Panc1 (cell line): Measurements from ENCODE around the gene MICA. TPM values are rescaled to one million over a fixed set of nuclear protein-coding genes. Genes with fewer than 3 reads are reported as not detected.

ENCODE experiments used
- ATAC-seq: fragments of 200-7000 bp; cut with Tn5 transposase; 2 replicates; pipeline ENCODE4 v1.9.1; 2020; ENCODE audit warnings: mild to moderate bottlenecking, moderate library complexity
- Bru-seq: library from RNA; stranded (reverse); fragments of 400-500 nt; gene quantifications from one replicate; lab custom pipeline; 2021; lab: Mats Ljungman, UMichigan
- BruChase-seq, 2 experiments: library from RNA; stranded (reverse); fragments of 400-500 nt; gene quantifications; one replicate each; lab custom pipeline; 2021; lab: Mats Ljungman, UMichigan
- BruUV-seq: library from RNA; stranded (reverse); fragments of 400-500 nt; replicated peaks from 2 replicates; lab custom pipeline; 2021; lab: Mats Ljungman, UMichigan
- CTCF ChIA-PET: fragments of 300-600 bp; sonication (Branson Sonifier 250); formaldehyde crosslinking; loops from one replicate; lab custom pipeline; 2022; ENCODE audit warnings: antibody characterized with exemption; lab: Charles Lee
- POLR2A ChIA-PET: fragments of 300-600 bp; sonication (Branson Sonifier 250); formaldehyde crosslinking; loops from one replicate; lab custom pipeline; 2022; ENCODE audit warnings: antibody characterized with exemption; lab: Charles Lee
- DNase-seq: peaks from one replicate; pipeline ENCODE4 v3.0.0-alpha.2; 2010; ENCODE audit warnings: low read depth, low spot score
- H3K27ac ChIP-seq: 2 replicates; pipeline ENCODE4 v1.5.1; 2011; ENCODE audit warnings: mild to moderate bottlenecking, low read length, inconsistent platforms
- H3K27me3 ChIP-seq: fragments of 200-500 bp; sonication (Bioruptor generic); 2 replicates; pipeline ENCODE4 v1.6.0; 2014; ENCODE audit warnings: low read length, inconsistent platforms; ENCODE audit not compliant: control insufficient read depth, insufficient read depth
- H3K36me3 ChIP-seq: fragments of 200-500 bp; sonication (Bioruptor generic); 2 replicates; pipeline ENCODE4 v1.5.1; 2014; ENCODE audit warnings: inconsistent platforms, mild to moderate bottlenecking, low read length, moderate library complexity; ENCODE audit not compliant: control insufficient read depth, insufficient read depth
- H3K4me1 ChIP-seq: 2 replicates; pipeline ENCODE4 v1.5.1; 2011; ENCODE audit warnings: inconsistent platforms, mild to moderate bottlenecking, low read length, moderate library complexity; ENCODE audit not compliant: control insufficient read depth, insufficient read depth
- H3K4me3 ChIP-seq, 2 experiments: 2 replicates each; pipeline ENCODE4 v1.5.1; 2011 to 2012; ENCODE audit warnings: low read depth in 2 of 2, low read length in 2 of 2, mild to moderate bottlenecking in 2 of 2, inconsistent platforms in 1 of 2, moderate library complexity in 1 of 2
- H3K9me3 ChIP-seq: fragments of 200-500 bp; sonication (Bioruptor generic); 2 replicates; pipeline ENCODE4 v1.5.1; 2014; ENCODE audit warnings: low read depth, mild to moderate bottlenecking, inconsistent platforms, low read length, moderate library complexity; ENCODE audit not compliant: control insufficient read depth, insufficient read depth
- CTCF ChIP-seq: fragments of 450-650 bp; IDR thresholded peaks from 2 replicates; pipeline ENCODE4 v1.5.1; 2017; ENCODE audit warnings: mild to moderate bottlenecking
- POLR2AphosphoS5 ChIP-seq: IDR thresholded peaks from 2 replicates; pipeline ENCODE4 v1.6.1; 2012; ENCODE audit warnings: mild to moderate bottlenecking, low read depth, low read length, moderate library complexity
- REST ChIP-seq, 2 experiments: IDR thresholded peaks; 2 replicates each; pipeline ENCODE4 v1.6.1; 2011 to 2012; ENCODE audit warnings: low read depth in 2 of 2, control low read depth in 1 of 2, low read length in 1 of 2, mild to moderate bottlenecking in 1 of 2, moderate library complexity in 1 of 2; ENCODE audit not compliant: insufficient read depth in 1 of 2
- SIN3A ChIP-seq: IDR thresholded peaks from 2 replicates; pipeline ENCODE4 v1.6.1; 2012; ENCODE audit warnings: low read depth, mild to moderate bottlenecking, low read length, moderate library complexity, borderline replicate concordance; ENCODE audit not compliant: insufficient read depth
- TCF7L2 ChIP-seq: IDR thresholded peaks from 2 replicates; pipeline ENCODE4 v1.6.1; 2011; ENCODE audit warnings: mild to moderate bottlenecking, low read depth, low read length, inconsistent platforms
- in situ Hi-C: cut with HindIII; loops from 2 replicates; pipeline ENCODE4 v1.10.0; 2016; ENCODE audit warnings: low sequenced_read_pairs, low pct_unique_long_range_greater_than_20kb
- intact Hi-C: fragments of 100-400 bp; cut with micrococcal nuclease; formaldehyde crosslinking; loops from one replicate; pipeline ENCODE4 v1.10.0; 2022; ENCODE audit not compliant: unreplicated experiment
- long read RNA-seq: library from polyadenylated mRNA; unstranded; transcript quantifications from one replicate; pipeline ENCODE4 v2.0.0, GENCODE V29; 2021; ENCODE audit not compliant: unreplicated experiment
- polyA plus RNA-seq: library from polyadenylated mRNA; unstranded; fragments of >200 nt; gene quantifications from one replicate; pipeline ENCODE4 v1.2.1, GENCODE V29; 2012; ENCODE audit warnings: missing spikeins; ENCODE audit not compliant: insufficient read length
- total RNA-seq: library from RNA; stranded (reverse); gene quantifications from one replicate; pipeline ENCODE4 v1.2.1, GENCODE V29; 2021; ENCODE audit not compliant: unreplicated experiment

MICA gene
- total RNA-seq (33.9 TPM), Bru-seq, nascent RNA (percentile 90 among the genes with signal in this experiment), BruChase-seq, experiment 1, labeled RNA remaining after a 2-hour chase (percentile 97 among the genes with signal in this experiment), BruChase-seq, experiment 2, labeled RNA remaining after a 6-hour chase (percentile 98 among the genes with signal in this experiment)
- 27.7 TPM for polyA plus RNA-seq
- long read RNA-seq, transcript MICA-209 (6 exons, 1,386 nt) = major isoform, 37 of 58 reads
- long read RNA-seq, partial matches to known transcripts = 8 of 58 reads
- long read RNA-seq, other reads (novel, unspliced or antisense) = 13 of 58 reads

GRCh38 chr6:31403283-31404060 lies at the start of gene MICA:
TSS of gene MICA (plus strand) at chr6:31403595. CDS start at chr6:31403633, 38 bp downstream.
- ChIA-PET POLR2A (no interaction called here), CTCF (interaction anchor here (1.0 kb wide), 1 partner anchor 38 kb away, joined by 3 read pairs; no protein-coding TSS in a partner anchor)
- Histone ChIP-seq H3K9me3 (no peaks in the 10 kb centered on the region), H3K36me3 (no peaks in the 10 kb centered on the region; the same call in 1 of the 2 replicates), H3K27ac (peak within 1 kb of the TSS; percentile 96), H3K4me3 (peak within 1 kb of the TSS; percentile 71 to 75), H3K4me1 (peaks cover 13% of the 10 kb centered on the region), H3K27me3 (no peaks in the 10 kb centered on the region)
- DNase-seq (no peak), ATAC-seq (peak; percentile 82)
- intact Hi-C loops = no loop called here
- in situ Hi-C loops = no loop called here
- TF ChIP-seq SIN3A = peak; percentile 64; the same call in 1 of the 2 replicates
- TF ChIP-seq REST (IDR thresholded peaks at IDR 0.05; ENCODE audit: insufficient read depth in 1 of 2, low read depth in 2 of 2, low read length in 1 of 2) = no peak
- TF ChIP-seq POLR2AphosphoS5 = peak; percentile 68
- BruUV-seq = no TSS peak

- TSS peak; percentile 91 for BruUV-seq
- in situ Hi-C loops = no loop called here
- ATAC-seq (no peak), DNase-seq (no peak)
- CTCF ChIA-PET = no interaction called here
- H3K27ac ChIP-seq = no peak overlapping the region
- intact Hi-C loops = no loop called here
- POLR2A ChIA-PET = interaction anchor here (0.6 kb wide), 1 partner anchor 108 kb away, joined by 3 read pairs; no protein-coding TSS in a partner anchor
- H3K27me3 ChIP-seq = peaks cover 6% of the 10 kb centered on the region
- no peaks in the 10 kb centered on the region for H3K36me3 ChIP-seq
- H3K4me3 ChIP-seq = no peak overlapping the region
- H3K4me1 ChIP-seq = 0 out of 2 replicates have a peak, but pooled peaks cover 4% of the 10 kb centered on the region
- no peak for TF ChIP-seq REST (IDR thresholded peaks at IDR 0.05; ENCODE audit: insufficient read depth in 1 of 2, low read depth in 2 of 2, low read length in 1 of 2)
- no peak for TF ChIP-seq TCF7L2
- no peak for TF ChIP-seq POLR2AphosphoS5
- TF ChIP-seq CTCF = no peak
- TF ChIP-seq SIN3A = no peak
- no peaks in the 10 kb centered on the region for H3K9me3 ChIP-seq
Observed at GRCh38 chr6:31354158-31354863, 49.1 kb upstream of the MICA start.
